GM10266 (cell line): Measurements from ENCODE around the gene RBCK1.
A peak's percentile ranks its signal among the peaks of the same experiment; 100 is the strongest.
"Not testable (repeated sequence)": the region's sequence is repeated elsewhere in the genome, so short reads cannot be mapped to it uniquely, and the experiment has no call there.

ENCODE experiments used
- DNase-seq: peaks from one replicate; pipeline ENCODE4 v3.0.0; 2012; ENCODE audit errors: extremely low spot score
- CTCF ChIP-seq: IDR thresholded peaks from 2 replicates; pipeline ENCODE4 v1.5.1; 2012; ENCODE audit warnings: mild to moderate bottlenecking, low read depth; ENCODE audit not compliant: control insufficient read depth, insufficient read depth; ENCODE audit errors: missing control alignments

RBCK1 gene

GRCh38 chr20:378961-379336 lies 29.1 kb upstream of the RBCK1 start:
- TF ChIP-seq CTCF, result no peak
- no peak for DNase-seq

GRCh38 chr20:380763-381580 lies 27.1 kb upstream of the RBCK1 start:
- peak; percentile 30 for TF ChIP-seq CTCF
- DNase-seq, result peak; percentile 72

- peak; percentile 93 for DNase-seq
- TF ChIP-seq CTCF, result no peak
These were observed 26.4 kb upstream of the RBCK1 start for GRCh38 chr20:381581-382290.

GRCh38 chr20:382291-383115 lies 25.6 kb upstream of the RBCK1 start:
- no peak for DNase-seq
- no peak for TF ChIP-seq CTCF

GRCh38 chr20:383889-384288 lies 24.2 kb upstream of the RBCK1 start:
- DNase-seq, result no peak
- TF ChIP-seq CTCF, result no peak

- no peak for TF ChIP-seq CTCF
- no peak for DNase-seq
These were observed 23.4 kb upstream of the RBCK1 start for GRCh38 chr20:384723-385122.

- TF ChIP-seq CTCF, result no peak
- no peak for DNase-seq
These were observed 22.7 kb upstream of the RBCK1 start for GRCh38 chr20:385448-385847.

- not testable (repeated sequence) for DNase-seq
These were observed 21.5 kb upstream of the RBCK1 start for GRCh38 chr20:386634-387033.
